ENCODE measurements around the gene OR52A1.

Gene OR52A1

DNA sequence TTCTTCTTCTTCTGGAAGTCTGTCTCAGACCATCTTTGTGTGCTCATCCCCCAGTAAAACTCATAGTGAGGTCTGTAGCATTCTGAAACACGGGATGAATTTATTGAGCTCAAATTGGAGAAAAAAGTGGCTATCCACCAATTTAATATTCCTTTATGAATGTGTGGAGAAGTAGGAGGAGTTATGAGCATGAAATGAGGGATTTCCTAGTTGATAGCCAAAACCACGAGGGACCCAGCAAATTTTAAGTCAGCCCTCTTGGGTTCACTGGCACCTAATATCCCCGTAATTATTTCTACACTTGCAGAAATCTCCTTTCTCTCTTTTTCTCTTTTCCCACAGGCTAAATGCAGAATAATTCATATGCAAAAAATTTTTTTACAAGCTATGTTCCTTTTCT lies at the start of gene OR52A1:
TSS of gene OR52A1 (minus strand) at position 101 of the 400 bp plus-strand sequence. CDS start 2,388 bp downstream, outside the sequence.
- H3K4me3 ChIP-seq (ENCODE audit: low read depth in 1 of 2, low read length in 2 of 2), result no peak within 1 kb of the TSS
- no peak within 1 kb of the TSS for H3K27ac ChIP-seq (ENCODE audit: low read depth, low read length)
- H3K27me3 ChIP-seq (ENCODE audit: control insufficient read depth in 1 of 2, insufficient read depth in 2 of 2, low read length in 2 of 2), result no peaks in the 10 kb centered on the region
- no peaks in the 10 kb centered on the region for H3K36me3 ChIP-seq (ENCODE audit: insufficient read depth, low read length)
- no peak within 1 kb of the TSS for H3K9ac ChIP-seq (ENCODE audit: low read length)
- no peaks in the 10 kb centered on the region for H3K4me1 ChIP-seq (ENCODE audit: insufficient read depth, low read length)
- H3K9me3 ChIP-seq (ENCODE audit: low read length), result no peaks in the 10 kb centered on the region

DNA sequence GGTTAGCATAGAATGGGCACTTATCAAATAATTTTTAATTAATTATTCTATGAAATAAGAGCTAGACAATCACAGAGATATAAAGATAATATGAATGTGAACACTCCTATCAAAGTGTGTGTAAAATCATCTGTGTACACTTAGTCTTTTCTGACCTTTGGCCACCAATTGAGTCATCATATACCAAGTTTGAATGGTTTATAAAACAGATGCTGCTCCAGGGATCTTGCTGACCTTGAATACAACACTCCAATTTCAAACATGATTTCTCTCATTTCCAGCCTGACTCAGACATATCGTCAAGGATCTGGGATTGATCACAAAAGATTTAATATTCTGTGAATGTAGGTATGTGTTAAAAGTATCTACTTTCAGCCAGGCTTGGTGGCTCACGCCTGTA lies 48.8 kb upstream of the OR52A1 start:
- Histone ChIP-seq H3K9me3 (ENCODE audit: low read length) (no peaks in the 10 kb centered on the region), H3K9ac (ENCODE audit: low read length) (no peak overlapping the region), H3K27me3 (ENCODE audit: control insufficient read depth in 1 of 2, insufficient read depth in 2 of 2, low read length in 2 of 2) (no peaks in the 10 kb centered on the region), H3K36me3 (ENCODE audit: insufficient read depth, low read length) (no peaks in the 10 kb centered on the region), H3K27ac (ENCODE audit: low read depth, low read length) (no peak overlapping the region), H3K4me3 (ENCODE audit: low read depth in 1 of 2, low read length in 2 of 2) (no peak overlapping the region), H3K4me1 (ENCODE audit: insufficient read depth, low read length) (no peaks in the 10 kb centered on the region)

DNA sequence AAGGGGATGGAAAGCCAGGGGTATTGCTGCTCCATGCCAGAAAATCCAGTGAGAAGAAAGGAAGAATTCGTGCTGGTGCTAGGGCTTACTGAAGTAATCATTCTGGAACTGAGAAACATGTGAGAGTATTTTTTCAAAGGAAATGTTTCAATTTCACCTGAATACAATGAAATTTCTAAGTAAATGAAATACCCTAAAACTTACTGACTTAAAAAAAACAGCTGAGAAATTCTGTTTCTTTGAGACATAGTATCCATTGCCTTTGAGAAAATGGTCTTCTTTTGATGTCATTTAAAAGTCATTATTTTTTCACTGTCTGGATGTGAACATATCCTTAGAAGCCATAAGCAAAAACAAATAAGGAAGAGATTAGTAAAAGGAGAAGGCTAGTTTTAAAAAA lies 46.0 kb upstream of the OR52A1 start, which contains the start of gene OR51V1:
TSS of gene OR51V1 (minus strand) at position 101 of the 400 bp plus-strand sequence. CDS start at position 101, 0 bp downstream.
- Histone ChIP-seq H3K9ac (ENCODE audit: low read length) (no peak within 1 kb of the TSS), H3K27ac (ENCODE audit: low read depth, low read length) (no peak within 1 kb of the TSS), H3K4me3 (ENCODE audit: low read depth in 1 of 2, low read length in 2 of 2) (no peak within 1 kb of the TSS), H3K4me1 (ENCODE audit: insufficient read depth, low read length) (no peaks in the 10 kb centered on the region), H3K36me3 (ENCODE audit: insufficient read depth, low read length) (no peaks in the 10 kb centered on the region), H3K9me3 (ENCODE audit: low read length) (no peaks in the 10 kb centered on the region), H3K27me3 (ENCODE audit: control insufficient read depth in 1 of 2, insufficient read depth in 2 of 2, low read length in 2 of 2) (no peaks in the 10 kb centered on the region)

DNA sequence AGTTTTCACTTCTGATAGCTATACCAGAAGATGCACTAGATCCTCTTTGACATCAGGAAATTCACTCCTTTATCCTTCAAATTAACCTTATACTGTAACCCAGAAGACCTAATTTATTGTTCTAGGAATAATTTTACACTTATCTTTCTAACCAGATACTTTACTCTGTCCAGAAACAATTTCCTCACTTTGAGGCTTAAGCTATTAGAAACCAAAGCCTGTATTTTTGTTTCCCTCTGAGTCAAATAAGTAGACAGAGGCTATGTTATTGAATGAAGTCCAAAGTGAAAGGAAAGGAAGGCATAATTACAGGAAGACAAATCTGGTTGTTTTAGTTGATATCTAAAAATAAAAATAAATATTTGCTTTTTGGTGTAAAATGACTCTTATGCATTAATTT lies 43.7 kb upstream of the OR52A1 start:
- H3K4me1 ChIP-seq (ENCODE audit: insufficient read depth, low read length), result no peaks in the 10 kb centered on the region
- no peaks in the 10 kb centered on the region for H3K36me3 ChIP-seq (ENCODE audit: insufficient read depth, low read length)
- H3K27me3 ChIP-seq (ENCODE audit: control insufficient read depth in 1 of 2, insufficient read depth in 2 of 2, low read length in 2 of 2), result no peaks in the 10 kb centered on the region
- H3K4me3 ChIP-seq (ENCODE audit: low read depth in 1 of 2, low read length in 2 of 2), result no peak overlapping the region
- H3K9me3 ChIP-seq (ENCODE audit: low read length), result no peaks in the 10 kb centered on the region
- H3K27ac ChIP-seq (ENCODE audit: low read depth, low read length), result no peak overlapping the region
- H3K9ac ChIP-seq (ENCODE audit: low read length), result no peak overlapping the region

DNA sequence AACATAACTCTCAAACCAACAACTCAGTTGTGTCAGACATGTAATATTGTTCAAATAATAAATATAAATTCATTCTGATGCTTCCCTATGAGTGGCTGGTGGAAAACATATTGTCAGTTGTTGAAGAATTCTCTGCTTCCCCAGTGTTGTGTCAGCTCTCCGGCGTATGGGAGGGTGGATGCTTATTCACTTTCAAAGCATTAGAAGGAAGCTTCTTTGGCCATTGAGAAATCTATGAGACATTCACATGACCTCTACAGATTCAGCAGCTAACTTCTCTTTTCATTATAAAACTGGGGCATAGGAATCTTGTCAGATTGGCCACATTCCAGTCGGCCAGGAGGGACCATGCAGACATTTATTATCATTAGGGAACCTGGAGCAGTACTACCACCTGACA lies 43.0 kb upstream of the OR52A1 start:
- no peaks in the 10 kb centered on the region for H3K4me1 ChIP-seq (ENCODE audit: insufficient read depth, low read length)
- no peaks in the 10 kb centered on the region for H3K36me3 ChIP-seq (ENCODE audit: insufficient read depth, low read length)
- no peaks in the 10 kb centered on the region for H3K9me3 ChIP-seq (ENCODE audit: low read length)
- no peak overlapping the region for H3K4me3 ChIP-seq (ENCODE audit: low read depth in 1 of 2, low read length in 2 of 2)
- H3K27ac ChIP-seq (ENCODE audit: low read depth, low read length), result no peak overlapping the region
- H3K9ac ChIP-seq (ENCODE audit: low read length), result no peak overlapping the region
- no peaks in the 10 kb centered on the region for H3K27me3 ChIP-seq (ENCODE audit: control insufficient read depth in 1 of 2, insufficient read depth in 2 of 2, low read length in 2 of 2)

DNA sequence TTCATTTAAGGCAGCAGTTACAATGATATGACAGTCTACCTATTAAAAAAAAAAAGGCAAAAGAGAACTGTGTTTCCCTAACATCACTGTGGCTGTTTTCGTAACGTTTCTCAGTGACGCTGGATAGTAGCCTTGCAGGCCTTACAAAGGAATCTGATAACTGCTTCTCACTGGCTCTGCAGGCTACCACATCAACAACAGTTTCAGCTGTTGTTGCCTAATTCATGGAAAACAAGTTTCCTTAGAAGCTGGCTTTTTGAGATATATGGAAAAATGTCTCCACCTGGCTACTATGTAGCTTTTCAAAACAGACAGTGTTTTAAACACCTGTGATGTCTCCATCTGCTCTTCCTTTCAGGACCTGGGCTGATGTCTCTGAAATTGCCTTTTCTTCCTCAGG lies 42.2 kb upstream of the OR52A1 start:
- H3K4me3 ChIP-seq (ENCODE audit: low read depth in 1 of 2, low read length in 2 of 2), result no peak overlapping the region
- no peaks in the 10 kb centered on the region for H3K27me3 ChIP-seq (ENCODE audit: control insufficient read depth in 1 of 2, insufficient read depth in 2 of 2, low read length in 2 of 2)
- no peaks in the 10 kb centered on the region for H3K4me1 ChIP-seq (ENCODE audit: insufficient read depth, low read length)
- no peak overlapping the region for H3K9ac ChIP-seq (ENCODE audit: low read length)
- no peak overlapping the region for H3K27ac ChIP-seq (ENCODE audit: low read depth, low read length)
- H3K9me3 ChIP-seq (ENCODE audit: low read length), result no peaks in the 10 kb centered on the region
- no peaks in the 10 kb centered on the region for H3K36me3 ChIP-seq (ENCODE audit: insufficient read depth, low read length)

DNA sequence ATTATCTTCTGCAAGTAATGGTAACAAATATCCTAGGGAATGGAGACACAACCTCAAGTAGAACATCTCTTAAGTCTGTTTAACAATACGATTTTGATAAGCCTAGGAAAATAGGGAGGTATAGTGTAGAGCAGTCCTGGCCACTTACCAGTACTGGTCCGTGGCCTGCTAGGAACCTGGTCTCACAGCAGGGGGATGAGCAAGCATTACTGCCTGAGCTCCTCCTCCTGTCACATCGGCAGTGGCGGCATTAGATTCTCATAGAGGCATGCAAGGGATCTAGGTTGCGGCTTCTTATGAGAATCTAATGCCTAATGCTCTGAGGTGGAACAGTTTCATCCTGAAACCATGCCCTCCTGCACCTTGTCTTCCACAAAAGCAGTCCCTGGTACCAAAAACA lies 41.5 kb upstream of the OR52A1 start:
- Histone ChIP-seq H3K27ac (ENCODE audit: low read depth, low read length) (no peak overlapping the region), H3K27me3 (ENCODE audit: control insufficient read depth in 1 of 2, insufficient read depth in 2 of 2, low read length in 2 of 2) (no peaks in the 10 kb centered on the region), H3K4me3 (ENCODE audit: low read depth in 1 of 2, low read length in 2 of 2) (no peak overlapping the region), H3K36me3 (ENCODE audit: insufficient read depth, low read length) (no peaks in the 10 kb centered on the region), H3K4me1 (ENCODE audit: insufficient read depth, low read length) (no peaks in the 10 kb centered on the region), H3K9me3 (ENCODE audit: low read length) (no peaks in the 10 kb centered on the region), H3K9ac (ENCODE audit: low read length) (no peak overlapping the region)

DNA sequence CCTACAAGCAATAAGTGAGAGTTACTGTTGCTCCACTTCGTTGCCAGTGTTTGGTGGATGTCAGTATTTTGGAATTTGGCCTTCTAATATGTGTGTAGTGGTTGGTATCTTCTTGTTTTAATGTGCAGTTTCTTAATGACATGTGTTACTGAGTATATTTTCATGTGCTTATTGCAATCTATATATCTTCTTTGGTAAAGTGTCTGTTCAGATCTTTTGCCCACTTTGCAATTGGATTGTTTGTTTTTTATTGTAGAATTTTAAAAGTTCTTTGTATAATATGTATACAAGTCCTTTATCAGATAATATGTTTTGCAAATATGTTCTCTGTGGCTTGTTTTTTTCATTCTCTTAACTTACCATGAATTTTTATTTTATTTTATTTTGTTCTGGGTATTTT lies 38.2 kb upstream of the OR52A1 start:
- H3K4me1 ChIP-seq (ENCODE audit: insufficient read depth, low read length), result no peaks in the 10 kb centered on the region
- no peak overlapping the region for H3K4me3 ChIP-seq (ENCODE audit: low read depth in 1 of 2, low read length in 2 of 2)
- H3K27ac ChIP-seq (ENCODE audit: low read depth, low read length), result no peak overlapping the region
- no peaks in the 10 kb centered on the region for H3K36me3 ChIP-seq (ENCODE audit: insufficient read depth, low read length)
- no peaks in the 10 kb centered on the region for H3K27me3 ChIP-seq (ENCODE audit: control insufficient read depth in 1 of 2, insufficient read depth in 2 of 2, low read length in 2 of 2)
- H3K9ac ChIP-seq (ENCODE audit: low read length), result no peak overlapping the region
- no peaks in the 10 kb centered on the region for H3K9me3 ChIP-seq (ENCODE audit: low read length)

DNA sequence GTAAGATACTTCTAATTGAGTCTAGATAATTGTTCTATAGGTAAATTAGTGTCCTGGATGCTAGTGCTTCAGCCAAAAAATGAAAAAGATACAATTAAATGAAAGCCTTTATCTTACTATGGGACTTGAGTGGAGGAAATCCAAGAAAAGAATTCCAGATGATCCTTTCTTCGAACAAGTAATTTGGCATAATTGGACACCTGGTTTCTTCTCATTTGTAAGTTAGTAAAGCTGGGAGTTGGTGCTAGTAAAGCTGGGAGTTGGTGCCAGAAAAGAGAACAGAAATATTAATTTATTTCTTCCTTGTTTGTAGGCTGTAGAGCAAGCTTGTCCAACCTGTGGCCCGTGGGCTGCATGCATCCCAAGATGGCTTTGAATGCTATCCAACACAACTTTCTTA lies 33.6 kb upstream of the OR52A1 start:
- Histone ChIP-seq H3K36me3 (ENCODE audit: insufficient read depth, low read length) (no peaks in the 10 kb centered on the region), H3K27me3 (ENCODE audit: control insufficient read depth in 1 of 2, insufficient read depth in 2 of 2, low read length in 2 of 2) (no peaks in the 10 kb centered on the region), H3K27ac (ENCODE audit: low read depth, low read length) (no peak overlapping the region), H3K9me3 (ENCODE audit: low read length) (no peaks in the 10 kb centered on the region), H3K4me1 (ENCODE audit: insufficient read depth, low read length) (no peaks in the 10 kb centered on the region), H3K4me3 (ENCODE audit: low read depth in 1 of 2, low read length in 2 of 2) (no peak overlapping the region), H3K9ac (ENCODE audit: low read length) (no peak overlapping the region)

DNA sequence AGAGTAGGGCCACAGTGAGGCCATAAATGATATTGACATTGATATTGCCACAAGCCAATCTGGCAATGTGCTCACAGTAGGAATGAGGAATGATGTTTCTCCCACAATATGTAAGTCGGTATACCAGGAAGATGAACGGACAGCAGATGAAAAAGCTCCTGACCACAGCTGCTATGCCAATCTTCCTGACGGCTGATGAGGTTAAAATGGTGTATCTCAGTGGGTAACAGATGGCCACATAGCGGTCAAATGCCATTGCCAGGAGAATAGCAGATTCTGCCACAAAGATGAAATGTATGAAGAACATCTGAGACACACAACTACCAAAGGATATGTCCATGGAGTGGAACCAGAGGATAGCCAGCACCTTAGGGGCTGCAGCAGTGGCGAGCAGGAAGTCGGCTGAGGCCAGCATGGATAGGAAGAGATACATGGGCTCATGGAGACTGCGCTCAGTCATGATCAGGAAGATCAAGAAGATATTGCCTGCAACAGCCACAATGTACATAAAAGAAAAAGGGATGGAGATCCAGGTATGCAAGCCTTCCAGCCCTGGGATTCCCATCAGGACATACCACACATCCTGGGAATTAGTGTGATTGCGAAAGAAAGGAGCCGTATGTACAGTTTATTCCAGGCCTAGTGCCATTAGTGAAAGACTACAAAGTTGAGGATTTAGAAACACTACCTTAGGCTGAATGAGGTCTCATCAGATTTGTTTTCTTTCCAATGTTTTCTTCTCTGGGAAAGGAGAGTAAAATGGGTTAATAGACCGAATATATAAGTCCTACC lies 23.7 kb upstream of the OR52A1 start:
- no peak overlapping the region for H3K4me3 ChIP-seq (ENCODE audit: low read depth in 1 of 2, low read length in 2 of 2)
- no peak overlapping the region for H3K27ac ChIP-seq (ENCODE audit: low read depth, low read length)
- H3K36me3 ChIP-seq (ENCODE audit: insufficient read depth, low read length), result no peaks in the 10 kb centered on the region
- no peaks in the 10 kb centered on the region for H3K9me3 ChIP-seq (ENCODE audit: low read length)
- no peaks in the 10 kb centered on the region for H3K4me1 ChIP-seq (ENCODE audit: insufficient read depth, low read length)
- H3K9ac ChIP-seq (ENCODE audit: low read length), result no peak overlapping the region
- H3K27me3 ChIP-seq (ENCODE audit: control insufficient read depth in 1 of 2, insufficient read depth in 2 of 2, low read length in 2 of 2), result no peaks in the 10 kb centered on the region

DNA sequence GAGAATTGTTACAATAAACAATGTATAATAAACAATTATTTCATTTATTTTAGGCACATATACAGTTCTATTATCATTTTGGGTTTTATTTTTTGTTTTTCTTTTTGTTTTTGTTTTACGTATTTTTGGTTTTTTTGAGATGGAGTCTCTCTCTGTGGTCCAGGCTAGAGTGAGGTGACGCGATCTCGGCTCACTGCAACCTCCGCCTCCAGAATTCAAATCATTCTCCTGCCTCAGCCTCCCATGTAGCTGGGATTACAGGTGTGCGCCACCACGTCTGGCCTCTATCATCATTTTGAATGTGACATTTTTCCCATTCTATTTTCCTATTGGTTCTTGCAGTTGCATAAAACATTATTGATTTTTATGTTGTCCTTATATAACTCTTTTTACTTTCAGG lies 20.4 kb upstream of the OR52A1 start:
- H3K9me3 ChIP-seq (ENCODE audit: low read length), result no peaks in the 10 kb centered on the region
- H3K4me3 ChIP-seq (ENCODE audit: low read depth in 1 of 2, low read length in 2 of 2), result no peak overlapping the region
- no peak overlapping the region for H3K9ac ChIP-seq (ENCODE audit: low read length)
- H3K27ac ChIP-seq (ENCODE audit: low read depth, low read length), result no peak overlapping the region
- H3K27me3 ChIP-seq (ENCODE audit: control insufficient read depth in 1 of 2, insufficient read depth in 2 of 2, low read length in 2 of 2), result no peaks in the 10 kb centered on the region
- H3K36me3 ChIP-seq (ENCODE audit: insufficient read depth, low read length), result no peaks in the 10 kb centered on the region
- no peaks in the 10 kb centered on the region for H3K4me1 ChIP-seq (ENCODE audit: insufficient read depth, low read length)

DNA sequence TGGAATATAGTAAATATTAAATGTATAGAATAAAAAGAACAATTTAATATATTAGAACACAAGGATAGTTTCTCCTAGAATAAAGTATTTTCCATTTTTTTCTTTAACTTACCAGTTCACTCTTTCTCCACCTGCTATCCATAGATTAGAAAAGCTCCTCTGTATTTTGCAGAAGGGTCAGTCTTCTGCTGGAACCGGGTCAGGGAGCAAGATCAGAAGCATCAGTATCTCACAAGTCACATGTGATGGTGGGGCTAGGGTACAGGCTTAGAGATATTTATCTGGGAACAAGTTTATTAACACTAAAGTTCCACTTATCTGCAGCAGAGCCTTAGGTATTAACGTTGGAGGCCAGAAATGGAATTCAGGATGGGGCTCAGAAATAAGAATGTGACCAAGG lies 17.3 kb upstream of the OR52A1 start:
- no peaks in the 10 kb centered on the region for H3K9me3 ChIP-seq (ENCODE audit: low read length)

More for the DNA sequence above, 17.3 kb upstream of the OR52A1 start:
- Histone ChIP-seq H3K27me3 (ENCODE audit: control insufficient read depth in 1 of 2, insufficient read depth in 2 of 2, low read length in 2 of 2) (no peaks in the 10 kb centered on the region), H3K9ac (ENCODE audit: low read length) (no peak overlapping the region), H3K36me3 (ENCODE audit: insufficient read depth, low read length) (no peaks in the 10 kb centered on the region), H3K27ac (ENCODE audit: low read depth, low read length) (no peak overlapping the region), H3K4me1 (ENCODE audit: insufficient read depth, low read length) (no peaks in the 10 kb centered on the region), H3K4me3 (ENCODE audit: low read depth in 1 of 2, low read length in 2 of 2) (no peak overlapping the region)
